GM21825 (cell line): Measurements from ENCODE around the gene GPC3.

Source experiments
- ATAC-seq: cut with Tn5 transposase; IDR thresholded peaks from one replicate; pipeline ENCODE4 v1.9.1; 2021; ENCODE audit warnings: mild to moderate bottlenecking, moderate library complexity; ENCODE audit not compliant: unreplicated experiment

The GPC3 gene

GRCh38 chrX:133706890-133707289 is 278.5 kb downstream of the GPC3 start:
- ATAC-seq, result no peak

GRCh38 chrX:133702230-133702629 is 283.2 kb downstream of the GPC3 start:
- ATAC-seq, result no peak

- ATAC-seq, result no peak
Measured at GRCh38 chrX:133699023-133699728, 286.2 kb downstream of the GPC3 start.

- ATAC-seq, result no peak
Measured at GRCh38 chrX:133698298-133698697, 287.1 kb downstream of the GPC3 start.

- no peak for ATAC-seq
Measured at GRCh38 chrX:133697656-133698055, 287.7 kb downstream of the GPC3 start.

- ATAC-seq, result no peak
Measured at GRCh38 chrX:133689997-133690599, 295.3 kb downstream of the GPC3 start.

GRCh38 chrX:133685822-133686221 is 299.6 kb downstream of the GPC3 start:
- ATAC-seq, result no peak

DNA sequence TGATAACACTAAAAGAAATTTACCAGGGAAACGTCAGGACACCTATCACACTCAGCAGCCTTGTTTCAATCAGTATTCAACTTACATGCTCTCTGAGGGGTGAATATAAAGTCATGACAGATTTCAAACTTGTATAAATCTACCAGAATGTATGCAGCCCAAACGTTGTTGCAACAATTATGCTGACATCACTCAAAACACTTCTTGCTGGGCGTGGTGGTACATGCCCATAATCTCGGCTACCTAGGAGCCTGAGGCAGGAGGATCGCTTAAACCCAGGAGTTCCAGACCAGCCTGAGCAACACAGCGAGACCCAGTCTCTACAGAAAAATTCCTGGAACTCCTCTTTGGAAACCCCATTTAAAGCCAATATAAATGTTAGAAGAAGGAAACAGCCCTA is 303.5 kb downstream of the GPC3 start:
- no peak for ATAC-seq

DNA sequence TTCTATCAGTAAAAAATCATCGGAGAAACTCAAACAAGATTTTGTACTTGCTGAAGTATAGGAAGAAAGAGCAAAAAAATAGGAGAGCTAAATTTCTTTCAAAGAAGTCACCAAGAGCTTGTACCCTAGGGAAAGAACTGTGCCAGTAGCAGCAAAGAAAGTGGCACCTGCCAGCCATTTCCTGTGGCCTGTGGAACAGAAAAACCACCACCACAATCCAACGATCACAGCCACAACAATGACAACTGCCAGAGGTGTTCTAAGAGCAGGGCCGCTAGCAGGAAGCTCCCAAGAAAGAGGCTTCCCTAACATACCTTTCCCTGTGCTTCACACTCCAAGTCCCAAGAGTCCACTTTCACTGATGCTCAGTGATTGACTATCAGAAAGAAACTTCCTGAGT is 304.0 kb downstream of the GPC3 start:
- no peak for ATAC-seq

- ATAC-seq, result no peak
Measured at GRCh38 chrX:133677123-133678063, 308.0 kb downstream of the GPC3 start.

- no peak for ATAC-seq
Measured at GRCh38 chrX:133676344-133677122, 308.9 kb downstream of the GPC3 start.

DNA sequence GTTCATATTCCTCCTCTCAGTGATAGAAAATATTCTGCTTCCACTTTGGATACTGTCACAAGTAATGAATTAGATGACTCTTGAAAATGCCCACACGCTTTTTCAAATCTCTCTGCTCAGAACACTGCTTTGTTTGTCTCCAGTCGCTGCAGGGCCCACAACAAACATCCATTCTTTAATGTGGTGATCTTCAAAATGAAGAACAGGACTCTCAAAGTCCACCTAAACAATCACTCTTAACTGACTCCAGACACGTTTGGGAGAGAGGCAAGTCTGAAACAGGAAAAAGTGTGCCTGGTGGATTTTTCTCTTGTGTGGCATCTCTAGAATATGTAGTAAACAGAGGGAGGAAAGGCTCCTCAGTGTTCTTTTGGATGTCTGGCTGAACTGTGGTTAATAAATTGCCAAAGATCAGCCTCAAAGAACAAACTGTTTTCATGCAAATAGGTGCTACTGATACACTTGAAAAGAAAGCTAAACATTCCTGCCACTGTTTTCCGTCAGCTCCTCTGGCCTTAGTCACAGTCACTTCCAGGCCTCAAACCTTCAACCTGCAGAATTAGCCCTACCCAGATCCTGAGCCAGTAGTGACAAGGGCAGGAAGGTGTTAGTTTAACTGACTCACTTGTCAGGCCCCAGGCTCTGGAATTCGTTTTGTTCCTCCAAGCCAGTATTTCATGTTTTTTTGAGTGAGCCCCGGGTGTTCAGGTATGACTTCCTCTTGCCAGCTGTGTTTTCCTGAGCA is 310.5 kb downstream of the GPC3 start:
- no peak for ATAC-seq

DNA sequence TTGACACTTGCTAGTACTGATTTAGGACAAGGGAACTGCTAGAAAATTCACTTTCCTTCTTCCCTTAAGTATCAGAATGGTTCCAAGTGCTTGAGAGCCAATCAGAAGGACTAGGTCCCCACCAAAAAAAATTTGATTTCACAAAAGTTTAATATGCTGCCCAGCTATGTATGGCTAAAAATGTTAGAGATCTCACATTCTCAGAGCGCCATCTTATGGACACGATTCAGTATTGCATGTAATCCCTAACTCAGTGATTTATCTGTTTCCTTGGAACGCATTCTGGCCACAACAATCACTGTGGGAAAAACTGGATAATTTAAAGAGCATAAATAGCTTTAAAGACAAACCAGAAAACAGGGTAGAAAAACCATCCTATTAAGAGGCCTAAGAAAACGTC is 315.0 kb downstream of the GPC3 start:
- no peak for ATAC-seq

- no peak for ATAC-seq
Measured at GRCh38 chrX:133669214-133669613, 316.2 kb downstream of the GPC3 start.

DNA sequence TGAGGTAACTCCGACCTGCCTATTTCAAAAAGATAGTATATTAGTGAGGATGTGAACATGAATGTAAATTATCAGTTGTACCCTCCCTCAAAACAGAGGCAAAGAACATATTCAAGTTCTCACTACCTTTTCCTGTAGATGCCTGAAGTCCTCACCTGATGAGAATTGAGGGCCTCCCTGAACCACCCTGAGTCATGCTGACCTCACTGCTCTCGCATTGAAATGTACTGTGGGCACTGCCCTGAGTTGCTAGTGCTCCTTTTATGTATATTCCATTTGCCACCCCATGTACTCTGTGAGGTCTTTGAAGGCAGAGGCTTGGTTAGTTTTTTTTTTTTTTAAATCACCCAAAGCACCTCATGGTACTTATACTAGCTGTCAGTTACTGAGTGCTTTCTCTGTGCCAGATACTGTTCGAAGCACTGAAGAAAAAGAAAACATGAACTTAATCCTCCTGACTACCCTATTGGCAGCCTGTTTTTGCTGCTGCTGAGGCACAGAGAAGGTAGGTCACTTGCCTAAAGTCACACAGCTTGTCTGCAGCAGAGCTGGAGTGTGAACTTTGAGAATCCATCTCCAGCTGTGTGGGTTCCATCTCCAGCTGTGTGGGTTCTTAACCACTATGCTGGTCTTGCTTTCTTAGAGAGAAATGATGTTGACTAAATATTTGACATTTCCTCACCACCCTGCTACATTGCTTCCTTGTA is 317.0 kb downstream of the GPC3 start:
- ATAC-seq, result no peak

DNA sequence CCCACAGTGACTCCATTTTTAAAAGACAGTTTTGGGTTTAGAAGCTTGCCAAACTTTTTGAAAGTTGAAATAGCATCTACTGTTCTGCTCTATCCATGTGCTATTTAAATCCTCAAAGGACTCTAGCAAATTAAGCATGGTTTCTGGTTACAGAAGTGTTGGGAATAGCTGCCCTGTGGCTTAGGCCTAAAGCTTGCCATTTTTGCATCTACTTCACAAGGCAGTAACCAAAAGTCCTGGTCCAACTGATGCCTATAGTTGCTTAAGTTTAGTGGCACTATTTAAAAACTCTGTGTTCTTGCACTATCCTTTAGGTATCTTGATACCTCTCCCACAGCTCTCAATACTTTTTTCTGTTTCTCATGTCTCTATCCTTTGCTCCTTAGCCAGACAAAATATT is 319.1 kb downstream of the GPC3 start:
- no peak for ATAC-seq

DNA sequence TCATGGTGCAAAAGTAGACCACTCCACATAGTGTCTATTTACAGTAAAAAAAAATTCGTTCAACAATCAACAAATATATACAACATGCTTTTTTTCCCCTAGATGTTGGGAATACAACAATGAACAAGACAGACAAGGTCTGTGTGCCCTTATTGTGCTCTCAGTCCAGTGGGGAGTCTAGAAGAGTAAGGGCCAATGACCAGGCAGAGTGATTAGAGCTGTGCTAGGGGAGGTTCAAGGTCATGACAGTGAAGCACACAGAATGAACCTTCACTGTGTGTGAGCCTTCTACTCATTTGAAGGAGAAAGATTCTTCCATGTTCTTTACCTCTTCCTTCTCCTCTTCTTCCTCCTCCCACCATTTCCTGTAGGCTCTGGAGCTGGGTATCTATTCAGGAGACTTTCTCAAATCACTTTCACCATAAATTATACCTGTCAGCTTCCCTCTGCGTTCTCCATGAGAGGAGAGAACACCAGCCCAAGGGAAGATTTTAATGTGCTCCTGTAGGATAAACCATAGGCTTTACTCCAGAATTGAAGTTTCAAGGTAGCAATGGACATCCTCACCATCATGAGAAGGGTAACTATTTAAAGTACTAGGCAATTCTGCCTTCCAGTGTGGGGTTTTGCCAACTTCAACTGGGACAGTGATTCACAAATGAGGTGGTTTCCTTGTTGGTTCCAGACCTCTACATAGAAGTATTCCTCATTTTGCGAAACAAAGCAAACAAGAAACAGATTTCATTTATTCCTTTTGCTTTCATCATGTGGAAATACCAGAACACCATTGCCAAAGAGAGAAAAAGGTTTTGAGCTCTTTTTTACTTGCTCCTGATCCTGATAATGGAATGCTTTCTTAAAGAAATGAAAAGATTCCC is 323.2 kb downstream of the GPC3 start:
- ATAC-seq, result no peak

GRCh38 chrX:133660281-133660680 is 325.1 kb downstream of the GPC3 start:
- no peak for ATAC-seq
